OCI-LY1 (cell line): Measurements from ENCODE around the gene IRF8.

Experiments used
- EZH2 ChIP-seq: fragments of 200-600 bp; sonication (generic), shearing (Covaris generic); IDR thresholded peaks from 2 replicates; pipeline ENCODE4 v1.8.0; 2017; ENCODE audit warnings: borderline replicate concordance, mixed run types, mild to moderate bottlenecking, antibody characterized with exemption, low read length, moderate library complexity, mixed read lengths
- TF ChIP-seq, protein P1 (sequence below): fragments of 200-600 bp; sonication (generic), shearing (Covaris generic); IDR thresholded peaks from 2 replicates; pipeline ENCODE4 v1.5.1; 2017; ENCODE audit warnings: mild to moderate bottlenecking, antibody characterized with exemption, low read length, moderate library complexity, mixed read lengths

DNA sequence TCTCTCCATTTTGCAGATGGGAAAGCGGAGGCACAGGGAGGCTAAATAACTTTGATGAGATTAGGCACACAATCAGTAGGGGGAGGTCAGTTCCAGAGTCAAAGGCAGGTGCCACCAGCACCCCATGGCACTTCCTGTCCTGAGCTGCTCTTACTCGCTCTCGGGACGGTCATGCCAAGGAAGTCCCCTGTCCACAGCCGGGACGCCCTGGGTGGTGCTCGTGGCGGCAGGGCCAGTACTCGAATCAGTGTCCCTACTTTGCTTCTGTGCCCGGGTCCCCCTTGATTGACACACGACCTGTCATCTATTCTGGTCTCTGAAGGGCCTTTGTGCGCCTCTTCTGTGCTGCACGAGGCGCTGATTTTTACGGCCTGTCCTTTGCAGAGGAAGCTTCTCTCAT lies 31.3 kb downstream of the IRF8 start:
- TF ChIP-seq, protein P1, sequence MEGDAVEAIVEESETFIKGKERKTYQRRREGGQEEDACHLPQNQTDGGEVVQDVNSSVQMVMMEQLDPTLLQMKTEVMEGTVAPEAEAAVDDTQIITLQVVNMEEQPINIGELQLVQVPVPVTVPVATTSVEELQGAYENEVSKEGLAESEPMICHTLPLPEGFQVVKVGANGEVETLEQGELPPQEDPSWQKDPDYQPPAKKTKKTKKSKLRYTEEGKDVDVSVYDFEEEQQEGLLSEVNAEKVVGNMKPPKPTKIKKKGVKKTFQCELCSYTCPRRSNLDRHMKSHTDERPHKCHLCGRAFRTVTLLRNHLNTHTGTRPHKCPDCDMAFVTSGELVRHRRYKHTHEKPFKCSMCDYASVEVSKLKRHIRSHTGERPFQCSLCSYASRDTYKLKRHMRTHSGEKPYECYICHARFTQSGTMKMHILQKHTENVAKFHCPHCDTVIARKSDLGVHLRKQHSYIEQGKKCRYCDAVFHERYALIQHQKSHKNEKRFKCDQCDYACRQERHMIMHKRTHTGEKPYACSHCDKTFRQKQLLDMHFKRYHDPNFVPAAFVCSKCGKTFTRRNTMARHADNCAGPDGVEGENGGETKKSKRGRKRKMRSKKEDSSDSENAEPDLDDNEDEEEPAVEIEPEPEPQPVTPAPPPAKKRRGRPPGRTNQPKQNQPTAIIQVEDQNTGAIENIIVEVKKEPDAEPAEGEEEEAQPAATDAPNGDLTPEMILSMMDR, result no peak
- TF ChIP-seq EZH2, result no peak
